Loucy (cell line): ENCODE data around the gene SLC43A3.

Experiments
- H2AFZ ChIP-seq: fragments of 200-600 bp; sonication (generic); 2 replicates; pipeline ENCODE4 v1.6.0; 2016; ENCODE audit warnings: antibody characterized with exemption, mild to moderate bottlenecking, low read length, moderate library complexity
- H3F3A ChIP-seq: fragments of 200-600 bp; 2 replicates; pipeline ENCODE4 v1.6.0; 2016; ENCODE audit warnings: antibody characterized with exemption, low read depth, mild to moderate bottlenecking
- H3K27me3 ChIP-seq: fragments of 200-600 bp; sonication (generic); 2 replicates; pipeline ENCODE4 v1.6.1; 2014; ENCODE audit warnings: low read length, mild to moderate bottlenecking; ENCODE audit not compliant: insufficient read depth, poor library complexity, severe bottlenecking
- H3K36me3 ChIP-seq: fragments of 200-600 bp; sonication (generic); 2 replicates; pipeline ENCODE4 v1.6.1; 2016; ENCODE audit warnings: low read length; ENCODE audit not compliant: insufficient read depth
- H3K4me1 ChIP-seq: fragments of 200-600 bp; sonication (generic); 2 replicates; pipeline ENCODE4 v1.5.1; 2014; ENCODE audit warnings: low read length, mild to moderate bottlenecking; ENCODE audit not compliant: insufficient read depth, poor library complexity, severe bottlenecking
- H3K4me2 ChIP-seq: fragments of 200-600 bp; sonication (generic); 2 replicates; pipeline ENCODE4 v1.6.0; 2014; ENCODE audit warnings: antibody characterized with exemption, low read length, low read depth, mild to moderate bottlenecking; ENCODE audit not compliant: poor library complexity, severe bottlenecking
- H3K4me3 ChIP-seq: fragments of 200-600 bp; sonication (generic); 2 replicates; pipeline ENCODE4 v1.5.1; 2014; ENCODE audit warnings: low read length, mild to moderate bottlenecking, mixed read lengths; ENCODE audit not compliant: poor library complexity, severe bottlenecking
- H3K79me2 ChIP-seq: fragments of 200-600 bp; sonication (generic); 2 replicates; pipeline ENCODE4 v1.6.1; 2014; ENCODE audit warnings: low read length; ENCODE audit not compliant: insufficient read depth
- H3K9ac ChIP-seq: fragments of 200-600 bp; sonication (generic); 2 replicates; pipeline ENCODE4 v1.6.0; 2014; ENCODE audit warnings: mild to moderate bottlenecking, low read depth, low read length, moderate library complexity; ENCODE audit not compliant: poor library complexity, severe bottlenecking
- H3K9me2 ChIP-seq: fragments of 200-600 bp; sonication (generic); replicated peaks from 2 replicates; pipeline ENCODE4 v1.6.1; 2016; ENCODE audit warnings: low read depth, low read length, mixed read lengths
- H3K9me3 ChIP-seq: fragments of 200-600 bp; sonication (generic); 2 replicates; pipeline ENCODE4 v1.6.1; 2014; ENCODE audit warnings: mild to moderate bottlenecking, antibody characterized with exemption, low read length, low read depth; ENCODE audit not compliant: insufficient read depth
- H4K20me1 ChIP-seq: fragments of 200-600 bp; sonication (generic); 2 replicates; pipeline ENCODE4 v1.6.0; 2014; ENCODE audit warnings: antibody characterized with exemption, low read length, mild to moderate bottlenecking; ENCODE audit not compliant: insufficient read depth, poor library complexity, severe bottlenecking
- EZH2phosphoT487 ChIP-seq: fragments of 200-600 bp; IDR thresholded peaks from 2 replicates; pipeline ENCODE4 v1.6.1; 2018; ENCODE audit warnings: antibody characterized with exemption, mild to moderate bottlenecking, moderate library complexity, borderline replicate concordance
- TF ChIP-seq, protein P1 (sequence below): fragments of 200-600 bp; sonication (generic); conservative IDR thresholded peaks from 2 replicates; pipeline ENCODE4 v1.5.1; 2014; ENCODE audit warnings: mild to moderate bottlenecking, antibody characterized with exemption, low read length

Gene SLC43A3

GRCh38 chr11:57434640-57435546 is 8.0 kb upstream of the SLC43A3 start:
- Histone ChIP-seq H2AFZ (no peak overlapping the region), H3K4me3 (no peak overlapping the region), H3K4me2 (no peak overlapping the region), H3K27me3 (no peaks in the 10 kb centered on the region), H3K9me3 (no peaks in the 10 kb centered on the region), H3K9me2 (no peaks in the 10 kb centered on the region), H3F3A (peaks cover 5% of the 10 kb centered on the region; the same call in 1 of the 2 replicates), H3K4me1 (peaks cover 40% of the 10 kb centered on the region), H3K9ac (no peak overlapping the region), H3K79me2 (no peaks in the 10 kb centered on the region), H3K36me3 (no peaks in the 10 kb centered on the region), H4K20me1 (no peaks in the 10 kb centered on the region)
- no peak for TF ChIP-seq EZH2phosphoT487
- TF ChIP-seq, protein P1, sequence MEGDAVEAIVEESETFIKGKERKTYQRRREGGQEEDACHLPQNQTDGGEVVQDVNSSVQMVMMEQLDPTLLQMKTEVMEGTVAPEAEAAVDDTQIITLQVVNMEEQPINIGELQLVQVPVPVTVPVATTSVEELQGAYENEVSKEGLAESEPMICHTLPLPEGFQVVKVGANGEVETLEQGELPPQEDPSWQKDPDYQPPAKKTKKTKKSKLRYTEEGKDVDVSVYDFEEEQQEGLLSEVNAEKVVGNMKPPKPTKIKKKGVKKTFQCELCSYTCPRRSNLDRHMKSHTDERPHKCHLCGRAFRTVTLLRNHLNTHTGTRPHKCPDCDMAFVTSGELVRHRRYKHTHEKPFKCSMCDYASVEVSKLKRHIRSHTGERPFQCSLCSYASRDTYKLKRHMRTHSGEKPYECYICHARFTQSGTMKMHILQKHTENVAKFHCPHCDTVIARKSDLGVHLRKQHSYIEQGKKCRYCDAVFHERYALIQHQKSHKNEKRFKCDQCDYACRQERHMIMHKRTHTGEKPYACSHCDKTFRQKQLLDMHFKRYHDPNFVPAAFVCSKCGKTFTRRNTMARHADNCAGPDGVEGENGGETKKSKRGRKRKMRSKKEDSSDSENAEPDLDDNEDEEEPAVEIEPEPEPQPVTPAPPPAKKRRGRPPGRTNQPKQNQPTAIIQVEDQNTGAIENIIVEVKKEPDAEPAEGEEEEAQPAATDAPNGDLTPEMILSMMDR = no peak

DNA sequence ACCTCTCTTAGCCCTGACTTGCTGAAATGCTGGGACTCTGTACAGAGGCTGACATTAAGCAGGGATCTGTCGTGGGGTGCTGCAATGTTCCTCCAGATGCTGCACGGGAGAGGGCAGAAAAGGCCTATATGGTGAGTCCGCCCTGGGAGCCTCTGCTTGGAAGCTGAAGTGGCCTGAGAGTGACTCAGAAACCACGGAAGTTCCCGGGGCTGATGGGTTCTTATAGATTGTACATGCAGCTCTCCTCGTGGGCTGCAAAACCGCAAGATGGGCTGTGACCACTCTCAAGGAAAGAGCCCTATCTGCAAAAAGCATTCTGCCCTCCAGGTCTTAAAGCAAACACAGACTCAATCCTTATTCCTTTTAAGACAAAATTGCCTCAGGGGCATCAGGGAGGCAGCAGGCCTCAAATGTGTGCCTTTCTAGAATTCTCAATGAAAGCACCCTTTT is 5.8 kb upstream of the SLC43A3 start:
- Histone ChIP-seq H3K36me3 (no peaks in the 10 kb centered on the region), H3K9ac (peak overlapping the region; percentile 65), H3K4me3 (peak overlapping the region; percentile 66), H2AFZ (no peak overlapping the region), H3K4me1 (peaks cover 43% of the 10 kb centered on the region), H3F3A (peaks cover 5% of the 10 kb centered on the region; the same call in 1 of the 2 replicates), H3K9me2 (no peaks in the 10 kb centered on the region), H3K27me3 (no peaks in the 10 kb centered on the region), H3K4me2 (peak overlapping the region; percentile 77), H3K79me2 (no peaks in the 10 kb centered on the region), H3K9me3 (no peaks in the 10 kb centered on the region), H4K20me1 (no peaks in the 10 kb centered on the region)
- TF ChIP-seq, protein P1 = no peak
- no peak for TF ChIP-seq EZH2phosphoT487

DNA sequence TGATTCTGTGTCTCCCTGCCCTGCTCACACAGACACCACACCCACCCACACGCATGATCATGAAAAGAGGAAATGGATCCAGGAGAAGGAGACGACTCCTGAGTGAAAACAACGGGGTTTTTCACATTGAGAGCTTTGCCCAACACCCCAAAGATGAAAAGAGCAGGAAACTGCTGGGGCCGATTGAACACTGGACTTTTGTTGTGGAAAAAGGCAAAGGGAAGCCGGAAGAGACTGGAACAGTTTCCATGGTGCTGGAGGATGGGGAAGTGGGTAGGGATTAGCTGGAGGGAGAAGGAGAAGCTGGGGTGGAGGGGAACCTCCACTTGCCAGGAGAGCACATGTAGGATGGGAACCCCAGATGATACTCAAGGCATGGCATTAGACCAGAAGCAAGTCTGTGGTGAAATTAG is 5.2 kb upstream of the SLC43A3 start:
- Histone ChIP-seq H3K79me2 (no peaks in the 10 kb centered on the region; the same call in 1 of the 2 replicates), H3K9me3 (no peaks in the 10 kb centered on the region), H3K36me3 (no peaks in the 10 kb centered on the region), H3K9me2 (no peaks in the 10 kb centered on the region), H4K20me1 (no peaks in the 10 kb centered on the region), H3F3A (peaks cover 5% of the 10 kb centered on the region; the same call in 1 of the 2 replicates), H3K9ac (peak overlapping the region; percentile 65), H3K4me2 (peak overlapping the region; percentile 77), H2AFZ (no peak overlapping the region), H3K4me3 (peak overlapping the region; percentile 66), H3K4me1 (peaks cover 49% of the 10 kb centered on the region), H3K27me3 (no peaks in the 10 kb centered on the region)
- TF ChIP-seq EZH2phosphoT487 = no peak
- TF ChIP-seq, protein P1 = no peak
